Subcutaneous abdominal adipose tissue (tissue), 5 donors: ENCODE measurements around the gene TRPM2.

ENCODE experiments used
- H3K27ac ChIP-seq: one replicate; pipeline ENCODE4 v1.7.0; 2013; ENCODE audit warnings: low read depth, mild to moderate bottlenecking, inconsistent platforms, low read length, moderate library complexity
- H3K27me3 ChIP-seq, 5 donors: one replicate each; pipeline ENCODE4 v1.7.0; 2013; ENCODE audit warnings: low read length in 5 of 5, inconsistent platforms in 1 of 5; ENCODE audit not compliant: control insufficient read depth in 5 of 5, insufficient read depth in 4 of 5
- H3K36me3 ChIP-seq, 5 donors: one replicate each; pipeline ENCODE4 v1.7.0; 2013; ENCODE audit warnings: low read length in 5 of 5; ENCODE audit not compliant: control insufficient read depth in 5 of 5, insufficient read depth in 5 of 5
- H3K4me1 ChIP-seq, 5 donors: one replicate each; pipeline ENCODE4 v1.7.0; 2013; ENCODE audit warnings: low read length in 5 of 5, mild to moderate bottlenecking in 3 of 5, moderate library complexity in 1 of 5; ENCODE audit not compliant: control insufficient read depth in 5 of 5, insufficient read depth in 5 of 5
- H3K4me3 ChIP-seq, 5 donors: one replicate each; pipeline ENCODE4 v1.7.0; 2013; ENCODE audit warnings: low read length in 5 of 5, low read depth in 1 of 5
- H3K9ac ChIP-seq, 5 donors: one replicate each; pipeline ENCODE4 v1.7.0; 2013; ENCODE audit warnings: low read length in 5 of 5, mild to moderate bottlenecking in 4 of 5, moderate library complexity in 3 of 5
- H3K9me3 ChIP-seq, 5 donors: one replicate each; pipeline ENCODE4 v1.7.0; 2013; ENCODE audit warnings: low read length in 5 of 5; ENCODE audit not compliant: control insufficient read depth in 5 of 5
- donor health status: healthy.
- donor health status: healthy.
- donor health status: healthy.
- donor health status: healthy.
- donor health status: healthy.

TRPM2 gene

GRCh38 chr21:44434936-44435635, 81.7 kb downstream of the TRPM2 start:
- H3K4me1 ChIP-seq = peaks cover 0 to 14% (median 0%) of the 10 kb centered on the region in 5 donors
- no peak overlapping the region for H3K9ac ChIP-seq
- H3K27ac ChIP-seq = no peak overlapping the region
- no peak overlapping the region for H3K4me3 ChIP-seq
- H3K27me3 ChIP-seq = no peaks in the 10 kb centered on the region
- H3K9me3 ChIP-seq = peaks cover 0 to 3% (median 0%) of the 10 kb centered on the region in 5 donors
- H3K36me3 ChIP-seq = peaks cover 0 to 35% (median 15%) of the 10 kb centered on the region in 5 donors

- Histone ChIP-seq H3K27ac (no peak overlapping the region), H3K27me3 (no peaks in the 10 kb centered on the region), H3K4me3 (no peak overlapping the region), H3K36me3 (peaks cover 0 to 38% (median 16%) of the 10 kb centered on the region in 5 donors), H3K9ac (no peak overlapping the region), H3K9me3 (peaks cover 0 to 2% (median 0%) of the 10 kb centered on the region in 5 donors), H3K4me1 (peaks cover 0 to 14% (median 0%) of the 10 kb centered on the region in 5 donors)
Observed at GRCh38 chr21:44436111-44436611, 82.7 kb downstream of the TRPM2 start.

GRCh38 chr21:44436958-44437357, 83.5 kb downstream of the TRPM2 start:
- Histone ChIP-seq H3K27ac (no peak overlapping the region), H3K9me3 (no peaks in the 10 kb centered on the region), H3K36me3 (peaks cover 0 to 44% (median 16%) of the 10 kb centered on the region in 5 donors), H3K4me1 (peaks cover 0 to 14% (median 0%) of the 10 kb centered on the region in 5 donors), H3K9ac (no peak overlapping the region), H3K4me3 (no peak overlapping the region), H3K27me3 (no peaks in the 10 kb centered on the region)

GRCh38 chr21:44437371-44437695, 83.9 kb downstream of the TRPM2 start:
- Histone ChIP-seq H3K9me3 (no peaks in the 10 kb centered on the region), H3K4me1 (peaks cover 0 to 14% (median 0%) of the 10 kb centered on the region in 5 donors), H3K27ac (no peak overlapping the region), H3K36me3 (peaks cover 0 to 46% (median 16%) of the 10 kb centered on the region in 5 donors), H3K27me3 (no peaks in the 10 kb centered on the region), H3K4me3 (no peak overlapping the region), H3K9ac (no peak overlapping the region)

GRCh38 chr21:44437696-44438431, 84.4 kb downstream of the TRPM2 start:
- Histone ChIP-seq H3K27me3 (no peaks in the 10 kb centered on the region), H3K9me3 (no peaks in the 10 kb centered on the region), H3K4me1 (peaks cover 0 to 14% (median 0%) of the 10 kb centered on the region in 5 donors), H3K4me3 (no peak overlapping the region), H3K27ac (no peak overlapping the region), H3K36me3 (peaks cover 0 to 51% (median 16%) of the 10 kb centered on the region in 5 donors), H3K9ac (no peak overlapping the region)

- H3K4me1 ChIP-seq = peaks cover 0 to 7% (median 0%) of the 10 kb centered on the region in 5 donors
- no peak overlapping the region for H3K27ac ChIP-seq
- no peak overlapping the region for H3K4me3 ChIP-seq
- peaks cover 0 to 54% (median 16%) of the 10 kb centered on the region in 5 donors for H3K36me3 ChIP-seq
- no peak overlapping the region for H3K9ac ChIP-seq
- peaks cover 0 to 4% (median 0%) of the 10 kb centered on the region in 5 donors for H3K27me3 ChIP-seq
- H3K9me3 ChIP-seq = no peaks in the 10 kb centered on the region
Observed at GRCh38 chr21:44438531-44439210, 85.2 kb downstream of the TRPM2 start.

- Histone ChIP-seq H3K9me3 (no peaks in the 10 kb centered on the region), H3K27ac (no peak overlapping the region), H3K9ac (no peak overlapping the region), H3K4me1 (peaks cover 0 to 7% (median 0%) of the 10 kb centered on the region in 5 donors), H3K27me3 (peaks cover 0 to 5% (median 0%) of the 10 kb centered on the region in 5 donors), H3K36me3 (peaks cover 0 to 54% (median 16%) of the 10 kb centered on the region in 5 donors), H3K4me3 (no peak overlapping the region)
Observed at GRCh38 chr21:44439211-44439600, 85.8 kb downstream of the TRPM2 start.

- Histone ChIP-seq H3K4me1 (peaks cover 0 to 7% (median 0%) of the 10 kb centered on the region in 5 donors), H3K4me3 (no peak overlapping the region), H3K9me3 (peaks cover 0 to 5% (median 2%) of the 10 kb centered on the region in 5 donors), H3K36me3 (peaks cover 0 to 50% (median 13%) of the 10 kb centered on the region in 5 donors), H3K9ac (no peak overlapping the region), H3K27ac (no peak overlapping the region), H3K27me3 (peaks cover 0 to 14% (median 5%) of the 10 kb centered on the region in 5 donors)
Observed at GRCh38 chr21:44440241-44441040, 87.0 kb downstream of the TRPM2 start.

GRCh38 chr21:44441041-44441400, 87.6 kb downstream of the TRPM2 start:
- Histone ChIP-seq H3K27me3 (peaks cover 0 to 14% (median 6%) of the 10 kb centered on the region in 5 donors), H3K27ac (no peak overlapping the region), H3K4me1 (peaks cover 0 to 7% (median 0%) of the 10 kb centered on the region in 5 donors), H3K9ac (no peak overlapping the region), H3K9me3 (peaks cover 0 to 5% (median 2%) of the 10 kb centered on the region in 5 donors), H3K36me3 (peaks cover 0 to 44% (median 12%) of the 10 kb centered on the region in 5 donors), H3K4me3 (no peak overlapping the region)
